DMS 273 treated with DMSO at 0.1 percent for 48 hours (cell line): ENCODE data around the gene COL20A1.

ENCODE experiments used
- DNase-seq: peaks from one replicate; lab custom pipeline; 2025; lab: John Stamatoyannopoulos, UW

COL20A1 gene

DNA sequence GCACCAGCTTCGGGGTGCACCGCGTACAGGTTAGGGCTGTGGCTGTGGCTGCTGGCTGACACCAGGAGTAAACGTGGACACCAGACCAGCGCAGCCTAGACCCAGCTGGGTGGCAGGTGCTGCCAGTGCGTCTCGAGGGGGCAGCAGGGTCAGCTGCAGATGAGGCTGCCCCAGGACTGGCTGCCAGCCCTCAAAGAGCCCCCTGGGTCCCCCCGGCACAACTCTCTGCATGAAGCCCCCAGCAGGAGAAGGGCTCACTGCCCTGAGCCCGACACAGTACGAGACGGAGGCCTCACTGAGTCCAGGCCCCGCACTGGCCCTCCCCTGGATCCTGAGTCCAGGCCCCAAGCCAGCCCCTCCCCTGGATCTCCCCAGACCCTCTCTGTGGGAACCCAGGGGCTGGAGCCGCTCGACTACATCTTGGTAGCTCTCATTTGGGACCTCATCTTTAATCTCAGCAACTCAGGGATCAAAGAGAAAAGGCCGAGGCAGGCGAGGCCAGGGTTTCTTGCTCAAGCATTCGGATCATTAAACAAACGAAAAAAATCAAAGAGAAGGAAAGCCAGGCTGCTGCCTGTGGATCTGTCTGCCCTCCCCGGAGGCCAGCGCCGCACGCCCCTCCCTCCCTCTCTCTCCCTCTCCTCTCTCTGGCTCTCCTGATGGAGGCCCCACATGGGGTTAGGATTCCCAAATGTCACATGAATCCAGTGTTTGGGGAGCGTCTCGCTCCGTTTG lies 31.8 kb upstream of the COL20A1 start:
- no peak for DNase-seq

DNA sequence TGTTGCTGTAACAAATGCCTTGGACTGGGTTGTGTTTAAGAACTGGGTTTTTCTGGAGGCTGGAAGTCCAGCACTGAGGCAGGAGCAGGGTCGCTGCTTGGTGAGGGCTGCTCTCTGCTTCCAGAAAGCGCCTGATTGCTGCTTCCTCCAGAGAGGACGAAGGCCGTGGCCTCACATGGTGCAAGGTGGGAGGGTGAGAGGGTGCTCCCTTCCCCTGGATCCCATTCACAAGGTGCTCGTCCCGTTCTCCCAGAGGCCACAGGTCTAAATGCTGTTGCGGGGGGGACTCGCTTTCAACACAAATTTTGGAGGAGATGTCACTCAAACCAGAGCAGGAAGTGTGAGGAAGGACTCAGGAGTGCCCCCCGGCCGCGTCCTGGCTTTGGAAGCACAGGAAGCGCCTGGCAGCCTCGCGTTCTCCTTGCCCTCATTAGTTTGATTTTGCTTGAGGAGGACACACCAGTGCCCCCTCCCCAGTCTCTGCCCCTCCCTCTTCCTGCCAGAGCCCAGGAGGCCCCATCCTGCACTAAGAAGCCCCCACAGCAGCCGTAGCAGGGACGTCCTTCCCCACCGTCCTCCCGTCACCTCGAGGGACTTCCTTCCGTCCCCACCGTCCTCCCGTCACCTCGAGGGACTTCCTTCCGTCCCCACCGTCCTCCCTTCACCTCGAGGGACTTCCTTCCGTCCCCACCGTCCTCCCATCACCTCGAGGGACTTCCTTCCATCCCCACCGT lies 31.0 kb upstream of the COL20A1 start:
- no peak for DNase-seq

DNA sequence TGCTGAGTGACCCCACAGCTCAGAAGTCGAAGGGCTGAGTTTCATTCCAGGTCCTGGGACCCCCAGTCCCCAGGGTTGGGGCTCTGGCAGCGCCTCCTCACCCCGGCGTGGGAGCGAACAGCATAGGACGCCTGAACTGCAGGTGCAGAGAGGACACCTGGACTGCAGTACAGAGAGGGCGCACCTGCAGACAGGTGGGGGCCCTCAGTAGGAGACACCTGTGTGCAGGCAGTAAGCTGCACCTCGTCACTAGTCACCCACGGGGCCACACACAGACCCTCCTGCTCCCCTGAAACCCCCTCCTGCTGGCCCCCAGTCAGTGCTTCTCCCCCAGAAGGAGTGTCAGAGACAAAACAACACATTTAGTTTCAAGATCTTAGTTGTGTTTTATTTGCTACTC lies 30.1 kb upstream of the COL20A1 start:
- DNase-seq = no peak

DNA sequence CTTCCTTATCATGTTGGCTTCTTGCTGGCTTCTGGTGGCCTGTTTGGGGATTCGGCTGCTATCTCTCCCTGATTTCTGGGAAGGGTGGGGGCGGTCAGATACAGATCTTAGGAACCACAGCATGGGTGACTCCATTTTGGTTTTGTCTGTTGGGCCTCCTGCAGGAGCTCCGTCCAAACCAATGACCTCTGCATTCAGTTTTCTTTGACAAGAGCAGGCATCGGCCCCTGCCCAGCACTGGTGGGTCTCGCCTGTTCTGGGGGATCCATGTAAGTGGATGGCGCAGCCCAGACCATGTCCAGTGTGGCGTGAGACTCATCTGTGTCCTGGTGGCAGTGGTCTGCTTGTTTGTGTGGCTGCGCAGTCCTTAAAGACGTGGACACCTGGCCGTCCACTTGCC lies 29.0 kb upstream of the COL20A1 start:
- DNase-seq = no peak

DNA sequence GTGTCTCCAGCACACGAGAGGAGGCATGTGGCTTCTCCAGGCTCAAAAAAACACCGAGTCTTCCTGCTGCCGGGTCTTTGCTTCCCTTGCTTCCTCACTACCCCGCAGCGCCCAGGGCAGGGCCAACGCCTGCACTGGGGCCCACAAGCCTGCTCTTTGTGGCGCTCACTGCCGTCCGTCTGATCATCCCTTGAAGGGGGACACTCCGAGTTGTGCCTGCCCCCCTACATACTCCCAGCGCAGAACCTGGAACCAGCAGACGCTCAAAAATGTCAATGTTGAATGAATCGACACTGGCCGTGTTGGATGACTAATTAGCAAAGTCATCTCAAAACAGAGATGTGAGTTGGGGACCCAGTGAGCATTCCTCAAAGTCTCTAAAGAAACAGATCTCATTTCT lies 28.5 kb upstream of the COL20A1 start:
- DNase-seq = no peak

DNA sequence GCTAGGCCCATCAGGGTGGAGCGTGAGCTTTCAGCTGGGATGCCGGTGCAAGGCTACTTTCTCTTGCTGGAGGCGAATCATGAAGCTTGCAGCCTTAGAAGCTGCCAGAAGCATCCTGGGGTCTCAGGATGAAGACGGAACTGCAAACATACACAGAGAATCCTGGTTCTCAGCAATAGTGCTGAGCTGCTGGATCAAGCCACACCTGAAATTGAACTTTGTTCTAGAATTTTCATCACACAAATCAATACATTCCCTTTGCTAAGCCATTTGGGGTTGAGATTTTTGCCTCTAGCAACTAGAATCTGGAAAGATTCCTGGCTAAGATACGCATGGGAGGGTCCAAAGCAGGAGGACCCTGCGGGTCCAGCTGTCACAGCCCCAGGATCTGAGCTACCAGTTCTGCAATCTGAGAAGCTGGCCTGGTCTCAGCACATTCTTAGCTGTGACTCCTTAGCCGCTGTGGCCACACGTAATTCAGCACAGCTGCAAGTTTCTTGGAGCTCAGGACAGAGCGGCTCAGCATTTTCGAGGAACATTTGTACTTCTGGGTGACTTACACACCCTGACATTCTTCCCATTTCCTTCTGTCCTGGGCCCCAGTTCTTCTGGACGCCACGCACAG lies 27.0 kb upstream of the COL20A1 start:
- DNase-seq = no peak

DNA sequence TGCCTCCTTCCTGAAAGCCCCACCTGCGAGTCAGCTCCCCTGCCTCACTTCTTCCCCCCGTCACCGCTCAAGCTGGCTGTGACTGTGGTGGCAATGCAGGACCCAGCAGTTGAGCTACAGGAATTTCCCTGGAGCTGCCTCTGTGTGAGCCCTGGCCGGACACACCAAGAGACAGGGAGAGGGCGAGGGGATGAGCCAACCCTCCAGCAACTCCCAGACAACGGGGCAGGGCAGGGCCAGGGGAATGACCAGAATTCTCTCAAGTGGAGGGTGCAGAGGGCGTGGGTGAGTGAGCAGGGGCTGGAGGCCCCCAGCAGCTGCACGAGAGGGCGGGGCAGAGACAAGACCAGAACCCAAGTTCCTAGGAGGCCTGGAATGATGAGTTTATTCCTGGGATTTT lies 25.3 kb upstream of the COL20A1 start:
- no peak for DNase-seq

DNA sequence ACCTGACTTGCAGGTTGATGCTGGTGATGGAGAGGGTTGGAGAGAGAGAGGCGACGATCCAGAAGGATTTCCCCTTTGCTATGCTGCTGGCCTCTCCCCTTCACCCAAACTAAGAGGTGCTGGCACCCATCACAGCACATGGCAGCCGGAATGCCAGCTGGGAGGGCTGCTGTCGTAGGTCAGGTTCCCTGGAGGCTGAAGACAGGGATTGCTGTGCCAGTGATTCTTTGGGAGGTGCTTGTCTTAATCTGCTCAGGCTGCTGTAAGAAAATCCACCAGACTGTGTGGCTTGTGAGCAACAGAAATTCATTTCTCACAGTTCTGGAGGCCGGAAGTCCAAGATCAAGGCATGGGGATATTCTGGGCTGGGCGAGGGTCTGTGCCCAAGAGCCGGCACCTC lies 24.7 kb upstream of the COL20A1 start:
- no peak for DNase-seq

DNA sequence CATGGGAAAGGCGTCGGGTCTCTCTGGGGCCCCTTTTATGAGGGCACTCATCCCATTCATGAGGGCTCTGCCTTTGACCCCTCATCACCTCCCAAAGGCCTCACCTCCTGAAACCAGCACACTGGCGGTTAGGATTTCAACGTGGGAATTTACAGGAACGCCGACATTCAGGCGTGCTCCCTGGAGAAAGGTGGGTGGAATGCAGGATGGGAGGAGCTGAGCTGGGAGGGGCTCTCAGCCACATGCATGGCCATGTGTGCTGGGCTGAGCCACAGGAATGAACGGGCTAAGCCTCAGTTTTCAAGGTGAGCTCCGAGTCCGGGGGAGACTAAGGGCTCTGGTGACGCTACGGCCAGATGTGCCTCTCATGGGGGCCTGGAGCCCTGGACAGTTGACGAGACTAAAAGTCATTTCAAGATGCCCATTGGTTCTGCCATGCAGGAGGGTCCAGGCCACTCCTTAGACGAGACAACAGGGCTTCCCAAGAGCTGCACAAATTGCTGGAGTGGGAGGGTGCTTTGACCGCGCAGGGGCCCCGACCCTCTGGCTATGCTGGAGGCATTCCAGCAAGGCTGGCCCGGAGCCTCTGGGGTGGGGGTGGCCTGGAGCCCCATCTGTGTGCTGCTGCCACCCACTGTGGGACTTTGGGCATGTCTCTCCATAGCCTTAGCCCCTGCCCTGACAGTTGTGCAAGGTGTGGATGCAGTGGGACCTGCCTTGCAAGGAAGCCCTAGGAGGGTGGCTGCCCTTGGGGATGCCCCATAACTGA lies 24.1 kb upstream of the COL20A1 start:
- no peak for DNase-seq

DNA sequence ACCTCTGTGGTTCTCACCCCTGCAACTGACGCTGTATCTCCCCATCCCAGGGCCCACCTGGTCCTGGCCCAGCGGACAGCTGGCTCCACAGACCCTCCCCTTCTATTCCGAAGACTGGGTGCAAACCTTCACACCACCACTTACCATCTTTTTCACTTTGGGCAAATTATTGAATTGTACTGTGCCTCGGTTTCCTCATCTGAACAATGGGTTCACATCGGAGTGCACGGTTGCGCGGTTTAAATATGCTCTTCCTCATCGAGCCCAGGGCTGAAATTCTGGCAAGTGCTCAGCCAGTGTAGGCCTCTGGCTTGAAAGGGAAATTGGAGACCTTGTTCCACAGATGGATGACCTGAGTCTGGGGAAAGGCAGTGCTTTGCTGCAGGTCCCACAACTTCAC lies 23.3 kb upstream of the COL20A1 start:
- DNase-seq = no peak

DNA sequence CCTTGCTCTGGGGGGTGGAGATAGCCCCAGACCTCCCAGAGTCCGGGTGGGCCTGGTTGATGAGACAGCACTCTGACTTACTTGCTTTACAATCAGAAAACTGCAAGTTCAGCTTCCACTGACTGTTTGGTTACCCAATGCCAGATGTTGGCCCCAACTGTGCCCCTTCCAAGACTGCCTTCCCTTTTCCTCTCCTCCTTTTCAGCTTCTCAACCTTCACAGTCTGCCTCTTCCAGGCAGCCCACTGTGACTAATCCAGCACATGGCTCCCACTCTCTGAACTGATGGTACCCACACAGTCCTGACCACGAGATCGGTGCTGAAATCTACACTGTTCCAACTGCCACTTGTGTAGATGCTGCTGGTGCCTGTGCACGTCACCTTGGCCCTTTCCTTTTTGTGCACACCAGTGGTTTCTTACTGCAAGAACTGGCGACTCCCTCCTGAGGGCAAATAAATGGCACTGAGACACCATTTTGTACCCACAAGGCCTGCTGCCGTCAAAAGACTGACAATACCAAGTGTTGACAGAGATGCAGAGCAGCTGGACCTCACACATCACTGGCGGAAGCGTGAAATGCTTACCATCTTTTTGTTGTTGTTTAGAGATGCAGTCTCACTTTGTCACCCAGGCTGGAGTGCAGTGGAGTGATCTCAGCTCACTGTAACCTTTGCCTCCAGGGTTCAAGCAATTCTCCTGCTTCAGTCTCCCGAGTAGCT lies 22.2 kb upstream of the COL20A1 start:
- no peak for DNase-seq

DNA sequence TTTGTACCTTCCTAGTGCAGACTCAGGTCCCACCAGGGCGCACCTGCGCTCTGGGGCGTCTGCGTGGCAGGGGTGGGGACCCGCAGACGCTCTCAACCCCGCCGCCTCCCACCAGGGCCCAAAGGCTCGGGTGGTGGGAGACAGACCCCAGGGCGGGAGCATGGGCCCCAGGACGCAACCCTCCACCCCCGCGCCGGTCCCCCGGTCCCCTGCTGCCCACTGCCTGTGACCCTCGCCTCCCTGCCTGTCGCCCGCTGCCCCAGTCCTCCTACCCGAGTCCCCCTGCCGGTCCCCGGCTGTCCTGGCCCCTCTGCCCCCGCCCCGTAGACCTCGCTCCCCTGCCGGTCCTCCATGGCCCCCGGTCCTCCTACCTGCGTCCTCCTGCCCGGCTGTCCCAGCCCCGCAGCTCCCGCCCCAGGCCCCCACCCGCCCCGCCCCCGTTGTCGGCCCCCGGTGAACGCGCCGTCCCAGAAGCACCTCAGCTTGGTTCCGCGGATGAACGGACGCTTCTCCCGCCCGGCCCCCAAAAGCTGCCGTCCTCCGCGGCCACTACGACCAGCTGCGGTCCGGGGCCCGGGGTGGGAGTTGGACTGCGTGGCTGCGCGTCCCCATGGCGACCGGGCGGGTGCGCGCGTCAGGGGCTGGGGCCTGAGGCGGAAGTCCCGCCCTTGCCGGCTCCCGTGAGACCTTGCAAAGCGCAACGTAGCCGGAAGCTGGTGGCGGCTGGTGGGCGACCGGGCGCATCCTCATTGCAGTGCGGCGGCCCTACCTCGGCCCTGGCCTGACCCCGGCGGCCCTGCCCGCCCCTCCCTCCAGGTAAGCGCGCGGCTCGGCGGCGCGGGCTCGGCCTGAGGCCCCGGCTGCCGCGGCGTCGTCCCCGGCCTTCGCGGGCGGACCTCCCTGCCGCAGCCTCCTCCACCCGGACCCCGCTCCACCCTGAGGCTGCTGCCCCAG lies 20.6 kb upstream of the COL20A1 start, which contains the start of gene ARFGAP1:
TSS of gene ARFGAP1 (plus strand) at position 709 of the 954 bp plus-strand sequence. CDS start 2,768 bp downstream, outside the sequence.
- peak; percentile 55 for DNase-seq

DNA sequence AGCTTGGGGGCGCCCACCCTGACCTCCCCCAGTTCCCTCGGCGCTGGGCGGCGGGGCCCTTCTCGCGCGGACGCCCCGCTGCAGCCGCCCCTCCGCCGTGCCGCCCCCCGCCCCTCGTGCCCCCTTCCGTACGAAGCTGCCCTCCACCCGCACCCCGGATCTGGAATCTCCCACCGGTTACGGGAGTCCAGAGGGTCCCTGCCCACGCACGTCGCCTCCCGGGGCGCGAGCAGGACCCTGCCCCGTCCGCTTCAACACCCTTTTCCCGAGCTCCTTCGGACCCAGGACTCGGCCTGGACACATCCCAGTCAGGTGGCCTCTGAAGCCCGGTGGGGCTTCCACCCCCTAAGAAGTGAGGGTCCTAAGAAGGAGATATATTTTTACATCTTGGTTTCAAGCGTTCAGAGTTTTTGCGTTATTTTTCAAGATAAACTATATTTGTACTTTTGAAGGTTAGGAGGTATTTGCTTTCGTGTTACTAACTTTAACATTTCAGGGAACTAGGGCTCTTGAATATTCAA lies 19.9 kb upstream of the COL20A1 start:
- no peak for DNase-seq

DNA sequence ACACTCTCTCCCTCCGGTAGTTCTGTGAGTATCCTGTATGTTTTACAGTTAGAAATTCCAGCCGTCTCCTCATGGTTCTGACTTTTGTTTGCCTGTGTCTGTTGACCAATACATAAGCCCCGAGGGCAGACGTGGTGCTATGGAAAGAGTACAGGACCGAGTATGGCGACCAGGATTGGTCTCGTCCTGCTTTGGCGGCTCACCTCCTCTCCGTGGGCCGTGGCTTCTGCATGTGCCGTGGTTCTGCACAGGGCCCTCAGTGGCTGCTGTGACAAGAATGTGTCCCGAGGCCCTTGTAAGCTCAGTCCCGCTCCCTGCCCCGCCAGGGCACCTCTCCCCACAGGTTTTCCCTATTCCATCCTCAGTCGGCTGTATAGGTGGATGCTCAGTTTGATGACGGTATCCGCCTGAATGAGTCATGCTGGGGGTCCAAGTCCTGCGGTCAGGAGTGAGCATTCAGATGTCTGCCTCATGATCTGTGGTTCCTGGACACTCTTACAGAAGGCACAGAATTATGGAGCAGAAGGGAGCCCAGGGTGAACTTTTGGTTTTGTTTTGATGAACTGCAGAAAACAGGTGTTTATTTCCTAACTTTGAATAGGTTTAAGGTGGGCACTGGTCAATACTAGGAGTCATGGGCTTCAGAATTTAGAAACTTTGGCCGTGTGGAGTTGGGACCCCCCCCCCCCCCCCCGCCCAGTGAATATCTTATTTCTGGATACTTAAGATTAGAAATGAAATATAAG lies 19.2 kb upstream of the COL20A1 start:
- DNase-seq = no peak

DNA sequence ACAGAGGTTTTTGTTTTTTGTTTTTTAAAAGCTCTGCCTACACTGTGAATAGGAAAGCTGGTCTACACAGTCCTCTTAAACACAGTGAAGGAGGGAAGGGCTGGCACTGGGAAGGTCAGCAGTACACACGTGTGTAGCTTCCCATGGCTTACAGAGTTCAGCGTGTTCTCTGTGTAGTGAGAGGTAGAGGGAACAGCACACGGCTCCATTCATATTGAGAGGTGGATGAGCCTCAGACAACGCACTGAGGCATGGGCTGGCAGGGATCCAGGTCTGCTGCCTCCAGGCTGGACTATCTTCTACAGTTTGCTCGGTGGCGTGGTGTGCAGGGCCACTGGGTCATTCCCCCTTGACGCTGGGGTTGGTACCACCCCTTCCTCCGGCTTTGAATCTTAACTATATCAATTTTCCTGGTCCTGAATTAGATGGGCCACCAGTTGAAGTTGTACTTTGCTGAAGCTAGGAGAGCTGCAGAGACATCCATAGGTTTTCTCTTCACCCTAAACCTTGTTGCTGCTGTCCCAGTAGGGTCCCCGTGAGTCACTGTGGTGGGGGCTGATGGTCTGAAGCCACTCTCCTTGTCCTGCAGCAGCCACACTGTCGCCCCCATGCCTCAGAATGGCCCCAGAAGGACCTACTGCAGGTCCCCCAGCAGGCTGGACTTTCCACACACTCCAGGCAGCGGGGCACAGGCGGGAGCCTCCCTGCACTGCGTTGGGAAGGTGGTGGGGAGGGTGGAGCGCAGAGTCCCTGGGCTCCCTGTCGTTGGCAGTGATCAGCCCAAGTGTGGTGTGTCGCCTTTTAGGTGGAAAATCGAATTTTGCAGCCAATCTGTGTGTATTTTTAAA lies 18.4 kb upstream of the COL20A1 start:
- no peak for DNase-seq

DNA sequence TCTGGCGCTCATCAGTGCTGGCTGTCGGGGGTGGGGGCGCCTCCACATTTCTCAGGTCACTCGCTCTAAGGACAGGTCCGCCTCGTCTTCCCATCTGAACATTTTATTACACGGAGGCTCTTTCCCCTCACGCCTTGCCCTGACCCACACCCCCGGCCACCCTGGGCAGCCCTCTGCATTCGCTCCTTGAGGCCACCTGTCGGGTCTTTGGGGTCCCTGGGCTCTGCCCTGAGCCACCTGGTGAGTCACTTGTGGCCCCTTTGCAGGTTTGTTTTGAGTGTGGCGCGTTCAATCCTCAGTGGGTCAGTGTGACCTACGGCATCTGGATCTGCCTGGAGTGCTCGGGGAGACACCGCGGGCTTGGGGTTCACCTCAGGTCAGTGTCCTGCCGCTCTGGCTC lies 17.2 kb upstream of the COL20A1 start:
- no peak for DNase-seq

DNA sequence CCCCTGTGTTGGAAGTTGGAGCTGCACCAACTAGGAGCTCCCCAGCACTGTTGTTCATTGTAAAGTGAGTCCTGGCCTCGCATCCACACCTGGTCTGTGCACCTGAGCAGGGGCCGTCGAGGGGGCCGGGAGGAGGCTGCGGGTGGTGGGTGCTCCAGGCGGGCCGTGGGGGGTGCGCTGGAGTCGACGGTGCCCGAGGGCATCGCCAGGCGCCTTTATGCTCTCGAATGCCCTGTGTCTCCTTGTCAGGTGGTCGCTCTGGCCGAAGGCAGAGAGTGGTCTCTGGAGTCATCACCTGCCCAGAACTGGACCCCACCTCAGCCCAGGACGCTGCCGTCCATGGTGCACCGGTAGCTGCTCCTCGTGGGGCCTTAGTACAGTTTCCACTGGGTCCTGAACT lies 16.0 kb upstream of the COL20A1 start:
- no peak for DNase-seq

DNA sequence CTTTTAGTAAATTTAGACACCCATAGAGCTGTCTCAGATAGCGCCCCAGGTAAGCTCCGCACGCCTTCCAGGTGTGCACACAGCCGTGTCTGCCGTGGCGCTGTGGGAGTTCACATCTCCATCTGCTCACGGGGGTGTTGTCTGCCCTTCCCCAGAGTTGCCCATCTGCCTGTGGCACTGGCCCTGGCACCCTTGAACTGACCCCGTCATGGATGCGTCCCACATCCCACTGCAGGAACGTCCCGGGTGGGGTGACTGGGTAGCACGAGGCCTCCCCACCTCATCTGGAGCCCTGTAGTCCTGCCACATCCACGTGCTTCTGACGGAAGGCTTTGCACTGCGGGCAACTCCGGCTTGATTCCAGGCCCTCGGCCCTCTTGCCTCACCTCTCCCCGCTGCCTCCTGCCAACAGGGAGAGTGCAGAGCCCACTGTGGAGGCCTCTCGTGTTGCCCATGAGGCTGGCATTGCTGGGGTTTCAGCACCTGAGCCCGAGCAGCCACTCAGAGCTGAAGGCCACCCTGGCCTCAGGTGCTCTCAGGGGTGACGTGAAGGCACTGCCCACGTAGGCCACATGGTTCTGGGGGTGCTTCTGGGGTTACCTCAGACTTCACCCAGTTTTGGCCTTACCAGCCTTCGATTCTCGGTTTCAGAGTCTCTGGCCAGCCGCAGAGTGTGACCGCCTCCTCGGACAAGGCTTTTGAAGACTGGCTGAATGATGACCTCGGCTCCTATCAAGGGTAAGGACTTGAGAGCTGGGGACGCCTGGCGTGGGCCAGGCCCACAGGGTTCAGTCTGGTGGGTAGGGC lies 15.3 kb upstream of the COL20A1 start:
- no peak for DNase-seq
